ENCODE results near the gene ACTR8.

ACTR8 gene

DNA sequence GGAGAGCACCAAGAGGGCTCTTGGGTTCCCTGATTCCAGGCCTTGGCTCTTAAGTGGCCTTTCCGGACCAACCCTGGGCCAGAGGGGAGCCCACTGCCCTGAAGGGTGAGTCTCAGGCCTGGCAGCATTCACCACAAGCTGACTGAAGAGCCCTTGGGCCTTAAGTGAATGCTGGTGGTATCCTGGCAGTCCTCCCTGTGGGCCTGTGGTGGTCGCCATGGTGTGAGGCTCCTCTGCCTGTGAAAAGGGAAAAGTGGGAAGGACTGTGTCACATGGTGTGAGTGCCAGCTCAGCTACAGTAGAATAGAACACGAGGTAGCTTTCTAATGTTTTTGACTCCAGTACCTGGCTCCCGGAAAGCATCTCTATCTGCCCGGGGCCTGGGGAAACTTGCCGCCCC, 51.0 kb downstream of the ACTR8 start:
- no peak overlapping the region for H3K9ac ChIP-seq (ENCODE audit: low read length)
- no peak for DNase-seq (ENCODE audit: low read depth)
- H3K36me3 ChIP-seq (ENCODE audit: control insufficient read depth, insufficient read depth, low read length, severe bottlenecking): no peaks in the 10 kb centered on the region
- no peaks in the 10 kb centered on the region for H3K9me3 ChIP-seq (ENCODE audit: control insufficient read depth, low read length)
- no peaks in the 10 kb centered on the region for H3K27me3 ChIP-seq (replicated peaks; ENCODE audit: control insufficient read depth, insufficient read depth, low read length)
- no peak overlapping the region for H3K4me3 ChIP-seq (ENCODE audit: low read length)
- H3K4me1 ChIP-seq (ENCODE audit: control insufficient read depth, insufficient read depth, low read length): no peaks in the 10 kb centered on the region

DNA sequence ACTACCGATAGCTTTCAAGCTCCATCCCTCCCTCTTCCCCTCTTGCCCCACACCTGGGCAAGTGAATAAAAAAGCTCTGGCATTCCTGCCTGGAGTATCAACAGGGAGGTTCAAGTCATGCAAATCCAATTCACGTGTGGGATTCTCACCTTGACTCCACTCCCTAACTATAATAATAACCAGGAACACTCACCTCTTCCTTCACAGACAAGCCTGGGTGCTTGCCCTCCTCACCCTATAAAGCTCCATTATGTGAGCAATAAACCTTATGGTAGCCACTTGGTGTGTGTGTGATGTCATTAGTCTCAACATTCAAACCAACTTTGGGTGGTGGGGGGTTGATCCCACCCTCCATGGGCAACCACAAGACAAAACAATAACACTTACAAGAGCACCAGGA, 52.3 kb downstream of the ACTR8 start:
- H3K4me3 ChIP-seq (ENCODE audit: low read length): no peak overlapping the region
- DNase-seq (ENCODE audit: low read depth): no peak

DNA sequence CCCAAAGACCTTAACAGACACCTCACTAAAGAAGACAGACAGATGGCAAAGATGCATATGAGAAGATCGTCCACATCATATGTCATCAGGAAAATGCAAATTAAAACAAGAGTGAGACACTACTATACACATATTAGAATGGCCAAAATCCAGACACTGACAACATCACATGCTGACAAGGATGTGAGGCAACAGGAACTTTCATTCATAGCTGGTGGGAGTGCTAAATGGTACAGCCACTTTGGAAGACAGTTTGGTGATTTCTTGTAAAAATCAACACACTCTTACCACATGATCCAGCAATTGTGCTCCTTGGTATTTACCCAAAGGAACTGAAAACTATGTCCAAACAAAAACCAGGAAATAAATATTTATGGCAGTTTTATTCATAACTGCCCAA, 53.4 kb downstream of the ACTR8 start:
- no peak overlapping the region for H3K4me3 ChIP-seq (ENCODE audit: low read length)
- no peaks in the 10 kb centered on the region for H3K4me1 ChIP-seq (ENCODE audit: control insufficient read depth, insufficient read depth, low read length)
- DNase-seq (ENCODE audit: low read depth): no peak
- H3K36me3 ChIP-seq (ENCODE audit: control insufficient read depth, insufficient read depth, low read length, severe bottlenecking): no peaks in the 10 kb centered on the region
- no peak overlapping the region for H3K9ac ChIP-seq (ENCODE audit: low read length)
- no peaks in the 10 kb centered on the region for H3K9me3 ChIP-seq (ENCODE audit: control insufficient read depth, low read length)
- H3K27me3 ChIP-seq (replicated peaks; ENCODE audit: control insufficient read depth, insufficient read depth, low read length): no peaks in the 10 kb centered on the region

More for the DNA sequence above, 52.3 kb downstream of the ACTR8 start:
- Histone ChIP-seq H3K4me1 (ENCODE audit: control insufficient read depth, insufficient read depth, low read length) (no peaks in the 10 kb centered on the region), H3K36me3 (ENCODE audit: control insufficient read depth, insufficient read depth, low read length, severe bottlenecking) (no peaks in the 10 kb centered on the region), H3K9me3 (ENCODE audit: control insufficient read depth, low read length) (no peaks in the 10 kb centered on the region), H3K9ac (ENCODE audit: low read length) (no peak overlapping the region), H3K27me3 (replicated peaks; ENCODE audit: control insufficient read depth, insufficient read depth, low read length) (no peaks in the 10 kb centered on the region)

DNA sequence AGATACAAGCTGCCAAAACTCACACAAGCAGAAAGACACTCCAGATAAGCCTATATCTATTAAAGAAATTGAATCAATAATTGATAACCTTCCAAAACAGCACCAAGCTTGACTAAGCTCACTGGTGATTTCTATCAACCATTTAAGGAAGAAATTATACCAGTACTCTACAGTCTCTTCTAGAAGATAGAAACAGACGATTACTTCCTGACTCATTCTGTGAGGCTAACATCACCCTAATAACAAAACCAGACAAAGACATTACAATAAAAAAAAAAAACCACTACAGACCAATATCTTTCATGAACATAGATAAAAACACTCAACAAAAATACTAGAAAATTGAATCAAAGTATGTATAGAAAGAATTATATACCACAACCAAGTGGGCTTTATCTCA, 55.9 kb downstream of the ACTR8 start:
- H3K9me3 ChIP-seq (ENCODE audit: control insufficient read depth, low read length): no peaks in the 10 kb centered on the region
- H3K36me3 ChIP-seq (ENCODE audit: control insufficient read depth, insufficient read depth, low read length, severe bottlenecking): no peaks in the 10 kb centered on the region
- no peak overlapping the region for H3K9ac ChIP-seq (ENCODE audit: low read length)
- no peak for DNase-seq (ENCODE audit: low read depth)
- no peak overlapping the region for H3K4me3 ChIP-seq (ENCODE audit: low read length)
- H3K27me3 ChIP-seq (replicated peaks; ENCODE audit: control insufficient read depth, insufficient read depth, low read length): no peaks in the 10 kb centered on the region
- H3K4me1 ChIP-seq (ENCODE audit: control insufficient read depth, insufficient read depth, low read length): no peaks in the 10 kb centered on the region

DNA sequence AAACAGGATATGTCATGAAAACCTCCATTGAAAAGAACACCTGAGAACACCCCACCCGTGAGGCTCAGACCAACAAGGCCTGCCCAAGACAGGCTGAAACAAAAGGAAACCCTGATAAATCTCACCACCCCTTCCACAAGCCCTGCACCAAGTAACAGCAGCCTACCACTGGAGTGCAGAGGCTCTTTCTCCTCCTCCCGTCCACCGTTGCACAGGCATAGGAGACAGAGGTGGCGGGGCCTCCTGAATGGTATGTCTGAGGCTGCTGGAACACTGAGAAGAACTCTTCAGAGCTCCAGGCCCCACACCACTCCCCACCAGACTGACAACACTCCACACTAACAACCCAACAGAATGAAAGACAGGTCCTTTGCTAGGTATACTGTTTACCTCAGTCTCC, 57.2 kb downstream of the ACTR8 start:
- Histone ChIP-seq H3K4me1 (ENCODE audit: control insufficient read depth, insufficient read depth, low read length) (no peaks in the 10 kb centered on the region), H3K4me3 (ENCODE audit: low read length) (no peak overlapping the region), H3K36me3 (ENCODE audit: control insufficient read depth, insufficient read depth, low read length, severe bottlenecking) (no peaks in the 10 kb centered on the region), H3K9me3 (ENCODE audit: control insufficient read depth, low read length) (no peaks in the 10 kb centered on the region), H3K27me3 (replicated peaks; ENCODE audit: control insufficient read depth, insufficient read depth, low read length) (no peaks in the 10 kb centered on the region), H3K9ac (ENCODE audit: low read length) (no peak overlapping the region)
- no peak for DNase-seq (ENCODE audit: low read depth)

DNA sequence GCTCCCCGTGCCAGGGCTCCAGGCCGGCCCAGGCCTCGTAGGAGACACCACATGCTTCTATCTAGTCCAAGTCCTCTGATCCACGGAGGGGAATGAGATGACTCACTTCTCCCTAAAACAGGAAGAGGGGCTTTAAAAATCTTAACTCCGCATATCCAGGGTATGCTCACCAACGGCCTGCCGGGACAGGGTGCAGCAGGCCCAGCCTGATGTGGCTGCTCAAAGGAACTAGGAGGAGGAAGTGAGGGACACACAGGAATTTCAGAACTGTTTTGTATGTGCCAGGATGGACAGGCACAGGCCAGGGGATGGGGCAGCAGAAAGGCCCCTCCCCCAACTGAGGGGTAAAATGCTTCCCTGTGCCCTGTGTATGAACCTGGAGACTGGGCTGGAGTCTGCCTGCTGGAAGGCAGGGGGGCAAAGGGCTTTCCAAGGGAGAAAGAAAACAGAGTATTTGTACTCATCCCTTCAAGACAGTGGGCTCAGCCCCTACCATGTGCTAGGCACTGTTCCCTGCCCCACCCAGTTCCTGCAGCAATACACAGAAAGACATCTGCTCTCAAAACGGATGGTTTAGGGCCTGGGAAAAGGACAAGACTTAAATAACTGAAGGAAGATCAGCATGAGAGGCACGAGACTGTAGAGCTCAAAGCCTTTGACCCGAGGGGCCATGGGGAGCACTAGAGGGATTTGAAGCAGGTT, 57.8 kb downstream of the ACTR8 start:
- H3K4me3 ChIP-seq (ENCODE audit: low read length): no peak overlapping the region
- no peak overlapping the region for H3K9ac ChIP-seq (ENCODE audit: low read length)
- no peaks in the 10 kb centered on the region for H3K36me3 ChIP-seq (ENCODE audit: control insufficient read depth, insufficient read depth, low read length, severe bottlenecking)
- H3K9me3 ChIP-seq (ENCODE audit: control insufficient read depth, low read length): no peaks in the 10 kb centered on the region
- H3K4me1 ChIP-seq (ENCODE audit: control insufficient read depth, insufficient read depth, low read length): no peaks in the 10 kb centered on the region
- no peaks in the 10 kb centered on the region for H3K27me3 ChIP-seq (replicated peaks; ENCODE audit: control insufficient read depth, insufficient read depth, low read length)
- no peak for DNase-seq (ENCODE audit: low read depth)

DNA sequence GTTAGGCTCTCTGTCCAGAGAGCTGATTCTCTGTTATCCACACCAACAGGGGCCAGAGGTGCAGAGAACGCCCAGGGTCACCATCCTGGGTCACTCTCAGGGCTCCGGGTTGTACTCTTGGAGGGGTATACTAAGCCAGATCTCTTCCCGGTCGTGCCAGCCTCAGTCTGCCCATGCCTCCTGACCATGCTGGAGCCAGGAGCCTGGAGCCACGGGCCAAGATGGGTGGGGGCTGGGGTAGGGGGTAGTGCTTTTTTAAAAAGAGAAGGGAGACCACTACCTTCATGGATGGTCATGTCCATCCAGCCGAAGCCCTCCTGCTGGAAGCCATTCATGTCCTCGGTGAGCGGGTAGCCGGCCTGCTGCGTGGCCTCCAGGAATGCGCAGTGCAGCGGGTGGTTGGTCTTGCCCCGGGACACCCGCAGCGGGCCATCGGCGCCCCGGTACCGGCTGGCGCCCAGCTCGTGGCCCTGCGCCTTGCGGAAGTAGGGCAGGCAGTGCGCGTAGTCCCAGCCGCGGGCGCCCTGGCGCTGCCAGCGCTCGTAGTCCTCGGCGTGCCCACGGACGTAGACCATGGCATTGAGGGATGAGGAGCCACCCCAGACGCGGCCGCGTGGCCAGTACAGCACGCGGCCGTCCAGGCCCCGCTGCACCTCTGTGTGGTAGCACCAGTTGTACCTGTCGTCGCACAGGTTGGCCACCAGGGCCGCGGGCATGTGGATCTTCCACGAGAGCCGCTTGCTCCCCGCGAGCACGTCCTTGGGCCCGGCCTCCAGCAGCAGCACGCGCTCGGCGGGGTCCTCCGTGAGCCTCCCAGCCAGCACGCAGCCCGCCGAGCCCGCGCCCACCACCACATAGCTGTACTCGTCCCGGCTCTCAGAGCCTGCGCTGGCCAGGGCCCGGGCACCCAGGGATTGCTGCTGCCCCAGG, 58.7 kb downstream of the ACTR8 start:
- Histone ChIP-seq H3K27me3 (replicated peaks; ENCODE audit: control insufficient read depth, insufficient read depth, low read length) (peaks cover 6% of the 10 kb centered on the region), H3K36me3 (ENCODE audit: control insufficient read depth, insufficient read depth, low read length, severe bottlenecking) (no peaks in the 10 kb centered on the region), H3K4me3 (ENCODE audit: low read length) (no peak overlapping the region), H3K4me1 (ENCODE audit: control insufficient read depth, insufficient read depth, low read length) (no peaks in the 10 kb centered on the region), H3K9ac (ENCODE audit: low read length) (no peak overlapping the region), H3K9me3 (ENCODE audit: control insufficient read depth, low read length) (no peaks in the 10 kb centered on the region)
- DNase-seq (ENCODE audit: low read depth): no peak

DNA sequence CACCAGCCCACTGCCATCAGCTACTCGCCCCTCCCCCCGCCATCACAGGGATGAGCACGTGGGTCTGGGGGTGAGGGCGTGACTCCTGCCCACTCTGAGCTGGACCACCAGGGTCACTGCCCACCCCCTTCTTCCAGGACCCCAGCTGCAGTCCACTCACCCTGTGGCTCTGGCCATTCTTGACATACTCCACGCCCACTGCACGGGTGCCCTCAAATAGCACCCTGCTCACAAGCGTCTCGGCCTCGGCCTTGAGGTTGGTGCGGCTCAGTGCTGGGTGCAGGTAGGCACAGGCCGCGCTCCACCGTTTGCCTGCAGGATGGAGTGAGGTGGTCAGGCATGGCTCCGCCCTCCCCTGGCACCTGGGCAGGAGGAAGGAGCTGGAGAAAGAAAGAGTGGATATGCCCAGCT, 59.6 kb downstream of the ACTR8 start:
- Histone ChIP-seq H3K36me3 (ENCODE audit: control insufficient read depth, insufficient read depth, low read length, severe bottlenecking) (no peaks in the 10 kb centered on the region), H3K27me3 (replicated peaks; ENCODE audit: control insufficient read depth, insufficient read depth, low read length) (peaks cover 13% of the 10 kb centered on the region), H3K9me3 (ENCODE audit: control insufficient read depth, low read length) (no peaks in the 10 kb centered on the region), H3K4me1 (ENCODE audit: control insufficient read depth, insufficient read depth, low read length) (no peaks in the 10 kb centered on the region), H3K4me3 (ENCODE audit: low read length) (no peak overlapping the region), H3K9ac (ENCODE audit: low read length) (no peak overlapping the region)
- no peak for DNase-seq (ENCODE audit: low read depth)

DNA sequence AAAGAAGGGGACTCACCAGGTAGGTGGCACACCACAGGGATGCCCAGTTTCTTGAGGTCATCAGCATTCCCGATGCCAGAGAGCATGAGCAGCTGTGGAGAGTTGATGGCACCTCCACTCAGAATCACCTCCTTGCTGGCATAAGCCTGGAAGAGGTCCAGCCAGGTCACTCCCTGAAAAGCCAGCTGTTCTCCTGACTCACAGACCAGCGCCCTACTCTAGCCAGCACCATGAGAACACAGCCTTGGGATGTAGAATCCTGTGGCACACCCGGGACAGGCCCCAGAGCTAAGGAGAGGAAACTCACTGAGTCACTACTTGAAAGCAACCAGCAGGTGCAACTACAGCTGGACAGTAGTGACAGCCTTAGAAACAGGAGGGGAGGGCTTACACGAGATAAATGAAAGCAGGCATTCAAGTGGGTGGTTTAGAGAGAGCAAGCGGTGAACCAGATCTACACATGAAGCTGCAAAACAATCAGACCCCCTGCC, 60.3 kb downstream of the ACTR8 start:
- Histone ChIP-seq H3K27me3 (replicated peaks; ENCODE audit: control insufficient read depth, insufficient read depth, low read length) (peaks cover 13% of the 10 kb centered on the region), H3K4me3 (ENCODE audit: low read length) (no peak overlapping the region), H3K36me3 (ENCODE audit: control insufficient read depth, insufficient read depth, low read length, severe bottlenecking) (no peaks in the 10 kb centered on the region), H3K9me3 (ENCODE audit: control insufficient read depth, low read length) (no peaks in the 10 kb centered on the region), H3K9ac (ENCODE audit: low read length) (no peak overlapping the region), H3K4me1 (ENCODE audit: control insufficient read depth, insufficient read depth, low read length) (no peaks in the 10 kb centered on the region)
- no peak for DNase-seq (ENCODE audit: low read depth)

DNA sequence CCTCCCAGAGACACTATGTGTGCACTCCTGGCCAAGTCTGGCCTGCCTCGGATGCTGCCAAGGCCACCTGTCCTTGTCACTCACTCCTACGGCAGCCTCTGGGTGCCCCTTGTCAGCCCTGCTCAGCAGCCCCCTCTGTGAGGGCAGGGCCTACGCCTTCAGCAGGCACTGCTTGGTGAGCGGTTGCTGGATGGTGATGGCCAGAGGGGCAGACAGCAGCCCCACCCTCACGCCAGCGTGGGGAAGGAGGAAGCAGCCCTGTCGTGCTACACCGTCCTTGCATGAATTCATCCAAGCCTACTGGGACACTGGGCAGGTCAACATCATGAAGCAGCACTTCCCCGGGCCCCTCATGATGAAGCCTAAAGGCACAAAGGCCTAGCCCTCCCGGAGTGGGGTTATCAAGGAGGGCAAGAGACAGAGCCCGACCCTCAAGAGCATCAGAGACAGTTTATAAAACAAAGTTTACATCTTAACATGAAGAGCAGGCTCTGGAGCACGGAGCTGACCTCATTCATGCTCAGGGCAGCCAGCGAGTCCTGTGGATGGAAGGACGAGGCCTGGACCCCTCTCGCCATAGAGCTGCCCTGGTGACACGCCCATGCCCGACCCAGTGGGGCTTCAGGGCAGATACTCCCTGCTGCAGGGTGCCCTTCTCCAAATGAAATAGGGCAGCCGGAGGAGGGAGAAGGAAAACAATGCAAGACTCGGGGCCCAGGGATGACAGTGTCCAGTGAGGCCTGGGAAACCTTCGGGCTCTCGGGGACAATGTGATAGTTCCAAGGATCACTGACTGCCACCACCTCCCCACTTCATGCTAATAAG, 61.0 kb downstream of the ACTR8 start:
- Histone ChIP-seq H3K27me3 (replicated peaks; ENCODE audit: control insufficient read depth, insufficient read depth, low read length) (peaks cover 13% of the 10 kb centered on the region), H3K9ac (ENCODE audit: low read length) (no peak overlapping the region), H3K4me1 (ENCODE audit: control insufficient read depth, insufficient read depth, low read length) (no peaks in the 10 kb centered on the region), H3K36me3 (ENCODE audit: control insufficient read depth, insufficient read depth, low read length, severe bottlenecking) (no peaks in the 10 kb centered on the region), H3K4me3 (ENCODE audit: low read length) (no peak overlapping the region), H3K9me3 (ENCODE audit: control insufficient read depth, low read length) (no peaks in the 10 kb centered on the region)
- no peak for DNase-seq (ENCODE audit: low read depth)

DNA sequence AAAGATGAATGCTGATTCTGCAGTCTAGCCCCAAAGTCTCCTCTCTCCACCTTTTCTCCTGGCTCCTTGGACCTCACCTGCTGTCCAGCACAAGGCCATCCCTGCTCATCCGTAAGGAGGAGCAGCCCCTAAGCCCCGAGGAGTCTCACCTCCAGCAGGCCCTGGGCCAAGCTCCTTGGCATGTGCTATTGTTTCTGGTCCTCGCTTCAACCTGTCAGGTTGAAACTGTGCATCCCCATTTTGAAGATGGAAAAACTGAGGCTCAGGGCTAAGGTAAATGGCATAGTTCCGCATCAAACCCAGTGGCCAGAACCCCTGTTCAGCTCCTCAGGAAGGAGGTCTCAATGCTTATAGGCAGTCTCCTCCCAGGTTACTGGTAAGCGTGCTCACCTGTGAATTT, 61.9 kb downstream of the ACTR8 start:
- H3K9ac ChIP-seq (ENCODE audit: low read length): no peak overlapping the region
- H3K4me3 ChIP-seq (ENCODE audit: low read length): no peak overlapping the region
- no peaks in the 10 kb centered on the region for H3K9me3 ChIP-seq (ENCODE audit: control insufficient read depth, low read length)
- no peak for DNase-seq (ENCODE audit: low read depth)
- H3K4me1 ChIP-seq (ENCODE audit: control insufficient read depth, insufficient read depth, low read length): no peaks in the 10 kb centered on the region
- H3K27me3 ChIP-seq (replicated peaks; ENCODE audit: control insufficient read depth, insufficient read depth, low read length): peaks cover 13% of the 10 kb centered on the region
- no peaks in the 10 kb centered on the region for H3K36me3 ChIP-seq (ENCODE audit: control insufficient read depth, insufficient read depth, low read length, severe bottlenecking)
